Colon (tissue), 2 donors: ENCODE measurements around the gene RAB37.

Source experiments
- FAIRE-seq: peaks from 2 replicates; lab custom pipeline; 2012; peaks lifted over from hg19 to GRCh38; lab: Jason Lieb, UNC
- donor health status: control.
- donor health status: control.

Gene RAB37

DNA sequence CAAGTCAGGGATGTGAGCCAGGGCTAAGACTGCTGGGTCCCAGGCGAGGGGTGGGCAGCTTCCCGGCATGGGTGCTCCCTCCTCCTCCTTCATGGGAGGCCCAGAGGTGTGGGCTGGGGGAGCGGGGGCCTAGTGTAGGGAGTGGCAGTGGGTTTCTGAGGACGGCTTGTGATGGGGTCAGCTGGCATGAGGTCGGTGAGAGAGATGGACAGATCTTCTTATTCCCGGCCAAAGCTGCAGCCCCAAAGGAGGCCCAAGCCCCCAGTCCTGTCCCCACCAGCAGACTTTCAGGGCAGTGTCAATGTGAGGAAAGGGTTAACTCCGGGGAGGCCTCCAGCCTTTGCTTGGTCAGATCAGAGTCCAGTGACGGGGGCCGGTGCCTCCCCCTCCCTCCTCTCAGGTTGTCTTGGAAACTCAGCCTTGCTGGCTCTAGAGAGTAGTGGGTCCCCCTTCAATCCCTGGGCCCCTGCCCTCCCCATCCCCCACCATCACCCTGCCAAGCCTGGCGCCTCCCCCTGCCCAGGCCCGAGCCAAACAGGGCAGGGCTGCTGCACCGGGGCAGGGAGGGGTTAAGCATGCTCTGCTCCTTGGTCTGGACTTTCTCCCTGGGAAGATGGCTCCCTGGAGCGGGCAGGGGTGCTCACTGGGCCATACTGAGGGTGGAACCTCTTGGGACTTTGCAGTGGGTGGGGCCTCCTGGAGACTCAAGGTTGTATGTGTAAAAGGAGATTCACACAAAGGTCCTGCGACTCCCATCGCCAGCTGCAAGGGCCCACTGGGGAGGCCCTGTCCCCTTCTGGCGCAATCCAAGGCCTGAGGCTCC is 26.7 kb downstream of the RAB37 start:
- no peak for FAIRE-seq

DNA sequence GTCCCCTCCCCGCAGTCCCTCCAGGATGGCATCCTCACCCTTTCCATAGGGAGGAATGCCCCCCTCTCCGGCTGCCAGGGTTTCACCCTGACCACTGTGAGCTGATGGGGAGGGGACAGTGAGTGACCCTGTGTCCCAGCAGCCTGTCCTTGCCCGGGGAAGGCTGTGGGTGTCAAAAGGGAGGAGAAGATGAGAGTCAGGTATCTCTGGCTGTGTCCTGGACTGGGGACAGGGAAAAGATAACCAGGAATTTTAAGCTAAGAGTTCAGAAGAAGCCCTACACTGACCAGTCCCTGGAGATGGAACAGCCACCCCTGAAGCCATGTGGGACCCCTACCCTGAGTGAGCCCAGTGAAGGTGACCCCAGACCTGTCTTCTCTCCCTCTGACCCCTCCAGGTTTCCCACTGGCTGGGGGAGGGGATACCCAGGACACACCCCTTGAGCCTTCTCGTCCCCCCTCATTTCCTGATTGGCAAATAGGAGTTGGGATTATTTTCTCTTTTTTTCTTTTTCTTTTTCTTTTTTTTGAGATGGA is 27.8 kb downstream of the RAB37 start:
- no peak for FAIRE-seq

DNA sequence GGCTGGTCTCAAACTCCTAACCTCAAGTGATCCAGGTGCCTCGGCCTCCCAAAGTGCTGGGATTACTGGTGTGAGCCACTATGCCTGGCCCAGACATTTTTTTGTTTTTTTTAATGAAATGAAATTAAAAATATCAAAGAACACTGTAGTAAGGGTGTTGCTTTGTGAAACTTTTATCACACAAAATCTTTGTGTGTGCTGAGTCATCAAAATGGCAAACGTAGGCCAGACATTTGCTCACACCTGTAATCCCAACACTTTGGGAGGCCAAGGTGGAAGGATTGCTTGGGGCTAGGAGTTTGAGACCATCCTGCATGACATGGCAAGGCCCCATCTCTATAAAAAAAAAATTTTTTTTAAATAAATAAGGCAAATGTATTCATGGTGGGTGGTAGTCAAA is 29.4 kb downstream of the RAB37 start:
- FAIRE-seq, result no peak

DNA sequence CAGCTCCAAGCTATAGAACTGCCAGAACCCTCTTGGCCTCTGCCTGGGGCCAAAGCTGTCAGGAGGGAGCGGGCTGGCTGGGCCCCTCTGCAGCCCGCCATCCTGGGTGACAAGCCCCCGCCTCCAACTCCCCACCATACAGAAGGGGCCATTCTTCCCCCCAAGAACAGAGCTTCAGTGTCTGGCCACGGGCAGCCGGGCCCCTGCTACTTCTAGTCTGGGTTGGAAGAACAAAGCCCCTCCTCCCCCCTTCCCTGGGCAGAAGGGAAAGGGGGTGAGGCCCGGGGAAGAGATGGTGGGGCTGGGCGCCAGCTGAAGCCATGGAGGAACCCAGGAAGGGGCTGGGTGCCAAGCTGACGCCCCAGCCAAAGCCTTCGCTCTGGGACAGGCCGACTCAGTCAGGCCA is 30.1 kb downstream of the RAB37 start:
- no peak for FAIRE-seq

DNA sequence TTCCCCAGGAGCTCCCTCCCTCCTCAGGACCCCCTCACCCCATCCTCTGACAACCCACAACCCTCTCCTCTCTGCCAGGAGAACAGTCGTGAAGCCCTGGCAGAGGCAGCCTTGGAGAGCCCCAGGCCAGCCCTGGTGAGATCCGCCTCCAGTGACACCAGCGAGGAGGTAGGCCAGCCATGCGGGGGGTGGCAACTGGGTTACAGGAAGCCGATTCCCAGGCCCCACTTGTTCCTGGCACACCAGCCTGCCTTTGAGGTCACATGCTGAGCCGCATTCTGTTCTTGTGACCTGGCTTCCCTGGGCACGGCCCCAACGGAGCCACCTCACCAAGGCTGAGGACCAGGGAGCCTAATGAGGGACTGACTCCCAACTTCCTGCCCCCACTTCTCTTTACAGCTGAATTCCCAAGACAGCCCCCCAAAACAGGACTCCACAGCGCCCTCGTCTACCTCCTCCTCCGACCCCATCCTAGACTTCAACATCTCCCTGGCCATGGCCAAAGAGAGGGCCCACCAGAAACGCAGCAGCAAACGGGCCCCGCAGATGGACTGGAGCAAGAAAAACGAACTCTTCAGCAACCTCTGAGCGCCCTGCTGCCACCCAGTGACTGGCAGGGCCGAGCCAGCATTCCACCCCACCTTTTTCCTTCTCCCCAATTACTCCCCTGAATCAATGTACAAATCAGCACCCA is 31.2 kb downstream of the RAB37 start:
- FAIRE-seq, result no peak

DNA sequence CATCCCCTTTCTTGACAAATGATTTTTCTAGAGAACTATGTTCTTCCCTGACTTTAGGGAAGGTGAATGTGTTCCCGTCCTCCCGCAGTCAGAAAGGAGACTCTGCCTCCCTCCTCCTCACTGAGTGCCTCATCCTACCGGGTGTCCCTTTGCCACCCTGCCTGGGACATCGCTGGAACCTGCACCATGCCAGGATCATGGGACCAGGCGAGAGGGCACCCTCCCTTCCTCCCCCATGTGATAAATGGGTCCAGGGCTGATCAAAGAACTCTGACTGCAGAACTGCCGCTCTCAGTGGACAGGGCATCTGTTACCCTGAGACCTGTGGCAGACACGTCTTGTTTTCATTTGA is 31.7 kb downstream of the RAB37 start:
- no peak for FAIRE-seq

DNA sequence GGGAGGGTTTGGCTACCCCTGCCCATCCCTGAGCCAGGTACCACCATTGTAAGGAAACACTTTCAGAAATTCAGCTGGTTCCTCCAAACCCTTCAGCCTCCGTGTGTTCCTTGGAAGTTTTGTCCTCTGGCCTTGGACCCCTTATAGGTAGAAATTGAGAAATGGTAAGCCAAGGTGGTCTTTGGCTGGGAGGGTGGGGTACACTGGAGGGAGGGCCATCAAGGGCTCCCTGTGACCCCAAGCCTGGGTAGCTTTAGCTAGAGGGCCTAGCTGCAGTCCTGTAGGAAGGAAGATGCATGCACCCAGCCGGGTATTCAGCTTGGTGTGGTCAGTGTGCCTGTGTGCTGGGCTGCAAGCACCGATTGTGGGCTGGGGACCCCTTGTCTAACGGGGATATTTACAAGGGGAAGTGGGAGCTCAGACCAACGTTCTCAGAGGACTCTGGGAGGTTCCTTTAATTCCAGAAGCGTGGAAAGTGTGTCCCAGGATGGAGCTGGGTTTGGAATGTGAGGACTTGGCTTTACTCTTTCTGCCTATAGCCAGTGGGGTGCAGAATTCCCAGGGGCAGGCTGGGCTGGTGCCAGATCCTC is 32.3 kb downstream of the RAB37 start:
- FAIRE-seq, result no peak

DNA sequence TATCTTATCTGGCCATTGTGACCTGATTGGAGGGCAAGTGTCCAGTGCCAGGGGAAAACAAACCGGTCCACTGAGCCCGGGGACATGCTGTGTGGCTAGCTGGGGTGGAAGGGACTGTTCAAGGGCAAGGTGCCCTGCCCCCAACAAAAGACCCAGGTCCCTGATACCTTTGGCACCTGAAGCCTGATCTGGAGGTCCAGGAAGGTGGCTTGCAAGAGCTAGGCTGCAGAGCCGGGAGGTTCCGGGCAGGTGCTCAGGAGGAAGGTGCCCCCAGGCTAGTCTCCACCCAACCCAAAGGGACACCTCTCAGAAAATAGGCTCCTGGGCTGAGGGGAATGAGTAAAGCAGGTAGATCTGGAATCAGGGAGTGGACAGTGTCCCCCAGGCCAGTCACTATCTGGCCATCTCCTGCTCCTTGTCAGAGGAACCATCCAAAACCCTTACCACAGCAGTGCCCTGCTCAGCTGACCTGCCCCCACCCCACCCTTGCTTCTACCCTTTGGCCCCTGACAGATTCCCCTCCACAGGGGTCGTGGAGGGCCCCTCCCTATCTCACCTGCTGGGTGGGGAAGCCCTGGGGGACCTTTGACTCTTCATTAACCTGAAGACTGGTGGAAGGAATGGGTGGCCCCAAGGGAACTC is 32.9 kb downstream of the RAB37 start:
- FAIRE-seq, result no peak

DNA sequence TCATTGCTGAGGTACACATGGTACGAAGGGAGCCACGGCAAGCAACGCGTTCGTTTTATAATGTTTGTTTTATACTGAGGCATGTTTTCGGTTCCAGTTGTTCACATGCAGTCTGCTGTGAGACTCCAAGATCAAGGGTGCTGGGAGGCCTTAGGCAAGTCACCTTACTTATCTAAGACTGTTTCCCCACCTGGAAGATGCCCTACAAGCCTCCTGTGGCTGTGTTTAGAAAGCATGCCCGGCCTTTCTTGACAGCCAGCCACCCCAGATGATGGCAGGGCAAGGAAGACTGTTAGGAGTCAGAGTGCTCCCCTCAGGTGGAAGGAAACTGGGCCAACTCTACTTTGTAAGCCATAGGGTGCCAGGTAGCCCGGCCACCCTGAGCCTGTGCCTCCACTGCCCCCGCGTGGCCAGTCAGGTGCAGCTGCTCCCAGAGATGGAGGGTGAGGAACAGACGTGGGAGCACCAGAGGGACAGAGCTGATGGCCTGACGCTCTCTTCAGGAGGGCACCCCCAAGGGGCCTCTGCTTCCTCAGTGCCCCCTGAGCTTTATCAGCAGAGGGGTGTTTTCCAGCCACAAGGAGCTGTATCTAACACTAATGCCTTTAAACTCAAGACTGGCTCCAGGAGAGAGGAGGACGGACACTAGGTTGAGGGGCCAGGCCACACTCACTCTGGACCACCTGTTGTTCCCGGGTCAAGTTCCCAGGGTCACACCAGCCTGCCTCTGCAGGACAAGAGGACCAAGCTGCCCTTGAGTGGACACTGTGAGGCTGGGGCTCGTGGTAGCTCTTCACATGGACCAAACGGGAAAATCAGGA is 33.7 kb downstream of the RAB37 start:
- FAIRE-seq, result no peak

DNA sequence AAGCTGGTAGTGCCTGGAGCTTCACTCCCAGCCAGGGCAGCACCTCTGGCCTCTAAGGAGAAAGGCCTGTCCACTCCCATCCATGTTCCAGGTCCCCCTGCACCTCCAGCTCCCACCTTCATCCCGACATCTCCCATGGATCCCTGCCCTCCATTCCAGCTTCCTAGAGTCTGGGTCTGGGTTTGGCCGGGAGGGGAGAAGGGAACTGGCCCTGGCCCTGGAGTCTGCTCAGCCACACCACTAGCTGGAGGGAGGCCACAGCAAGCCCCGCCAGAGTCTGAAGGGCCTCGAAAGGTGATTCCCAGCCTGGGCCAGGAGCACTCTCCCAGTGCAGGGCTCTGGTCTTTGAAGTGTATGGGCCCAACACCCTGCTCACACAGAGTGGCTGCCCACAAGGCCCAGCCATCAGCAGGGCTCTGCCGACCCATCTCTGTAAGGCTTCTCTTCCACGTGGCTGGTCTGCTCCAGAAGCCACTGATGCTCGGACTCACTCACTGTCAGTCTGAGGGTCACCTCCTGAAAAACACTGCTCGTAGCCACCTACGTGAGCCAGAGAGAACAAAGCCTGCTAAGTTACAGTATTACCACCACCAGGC is 34.4 kb downstream of the RAB37 start:
- FAIRE-seq, result no peak

DNA sequence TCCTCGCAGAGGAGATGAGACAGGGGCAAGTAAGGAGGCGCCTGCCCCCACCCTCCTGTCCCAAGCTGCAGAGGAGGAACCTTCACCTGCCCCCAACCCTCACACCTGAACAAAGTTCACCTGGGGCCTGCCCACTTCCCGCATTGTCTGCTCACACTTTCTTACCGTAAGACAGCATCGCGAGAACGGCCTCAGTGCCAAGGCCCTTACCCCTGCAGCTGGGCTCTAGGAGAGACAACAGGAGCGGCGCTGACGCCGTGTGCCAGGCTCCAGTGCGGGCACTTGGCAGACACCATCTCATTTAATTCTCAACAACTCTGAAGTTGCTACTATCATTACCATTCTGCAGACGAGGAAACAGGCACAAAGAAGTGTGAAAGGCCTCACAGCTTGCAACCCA is 35.0 kb downstream of the RAB37 start:
- no peak for FAIRE-seq

DNA sequence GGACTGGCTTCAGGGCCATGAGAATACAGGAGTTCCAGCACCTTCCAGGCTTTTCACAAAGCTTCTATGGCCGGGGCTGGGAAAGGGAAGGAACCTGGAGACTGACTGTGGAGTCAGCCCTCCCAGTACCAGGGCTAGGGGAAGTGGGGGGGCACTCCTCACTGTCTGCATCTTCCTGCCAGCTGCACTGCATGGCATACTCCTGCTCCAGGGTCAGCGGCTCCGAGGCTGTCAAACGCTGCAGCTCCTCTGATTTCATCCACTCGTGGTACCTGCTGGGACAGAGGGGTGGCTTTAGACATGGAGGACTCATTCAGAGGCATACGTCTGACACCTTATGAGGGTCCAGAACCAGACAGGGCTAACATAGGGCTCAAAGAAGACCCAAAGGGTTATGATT is 36.4 kb downstream of the RAB37 start:
- FAIRE-seq, result no peak

DNA sequence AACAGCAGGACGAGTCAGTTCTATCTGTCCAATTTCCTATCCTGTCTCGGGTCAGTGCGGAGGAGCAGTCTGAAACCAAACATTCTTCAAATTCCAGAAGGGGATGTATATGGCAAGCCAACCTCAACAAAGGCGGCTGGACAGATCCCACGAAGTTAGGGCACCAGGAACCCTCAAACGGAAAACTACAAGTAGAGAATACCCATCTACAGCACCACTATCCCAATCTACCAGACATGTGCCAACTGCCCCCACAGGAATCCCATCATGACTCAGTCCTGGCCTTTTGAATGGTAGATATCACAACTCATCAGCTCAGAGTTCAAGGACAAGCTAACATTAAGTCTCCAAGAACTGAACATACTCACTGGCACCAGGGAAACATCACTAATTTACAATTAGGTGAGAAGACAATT is 36.8 kb downstream of the RAB37 start:
- FAIRE-seq, result no peak

DNA sequence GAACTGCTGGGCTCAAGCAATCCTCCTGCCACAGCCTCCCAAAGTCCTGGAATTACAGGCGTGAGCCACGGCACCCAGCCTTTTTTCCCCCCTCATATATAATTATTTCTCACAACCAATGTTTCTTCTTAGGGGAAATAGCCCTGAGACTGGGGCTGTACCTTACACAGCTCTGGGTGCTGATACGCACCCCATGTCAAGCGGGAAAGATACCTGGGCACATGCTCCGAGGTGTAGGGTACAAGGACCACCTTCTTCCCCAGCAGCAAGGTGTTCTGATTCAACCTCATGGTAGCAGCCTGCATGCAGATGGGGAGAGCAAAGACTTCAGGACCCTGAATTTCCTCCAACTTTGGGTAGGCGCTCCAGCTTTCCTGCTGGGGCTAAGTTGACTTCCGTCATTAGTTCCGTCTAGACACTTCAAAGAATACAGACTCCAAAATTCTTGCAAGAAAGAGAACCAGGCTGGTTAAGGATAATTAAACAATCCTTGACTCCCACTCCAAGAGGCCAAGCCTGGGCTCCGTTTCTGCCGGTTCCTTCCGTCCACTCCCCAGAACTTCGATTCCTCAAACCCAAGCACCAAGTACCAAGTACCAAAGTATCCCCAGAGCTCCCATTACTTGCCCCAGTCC is 38.5 kb downstream of the RAB37 start:
- no peak for FAIRE-seq

DNA sequence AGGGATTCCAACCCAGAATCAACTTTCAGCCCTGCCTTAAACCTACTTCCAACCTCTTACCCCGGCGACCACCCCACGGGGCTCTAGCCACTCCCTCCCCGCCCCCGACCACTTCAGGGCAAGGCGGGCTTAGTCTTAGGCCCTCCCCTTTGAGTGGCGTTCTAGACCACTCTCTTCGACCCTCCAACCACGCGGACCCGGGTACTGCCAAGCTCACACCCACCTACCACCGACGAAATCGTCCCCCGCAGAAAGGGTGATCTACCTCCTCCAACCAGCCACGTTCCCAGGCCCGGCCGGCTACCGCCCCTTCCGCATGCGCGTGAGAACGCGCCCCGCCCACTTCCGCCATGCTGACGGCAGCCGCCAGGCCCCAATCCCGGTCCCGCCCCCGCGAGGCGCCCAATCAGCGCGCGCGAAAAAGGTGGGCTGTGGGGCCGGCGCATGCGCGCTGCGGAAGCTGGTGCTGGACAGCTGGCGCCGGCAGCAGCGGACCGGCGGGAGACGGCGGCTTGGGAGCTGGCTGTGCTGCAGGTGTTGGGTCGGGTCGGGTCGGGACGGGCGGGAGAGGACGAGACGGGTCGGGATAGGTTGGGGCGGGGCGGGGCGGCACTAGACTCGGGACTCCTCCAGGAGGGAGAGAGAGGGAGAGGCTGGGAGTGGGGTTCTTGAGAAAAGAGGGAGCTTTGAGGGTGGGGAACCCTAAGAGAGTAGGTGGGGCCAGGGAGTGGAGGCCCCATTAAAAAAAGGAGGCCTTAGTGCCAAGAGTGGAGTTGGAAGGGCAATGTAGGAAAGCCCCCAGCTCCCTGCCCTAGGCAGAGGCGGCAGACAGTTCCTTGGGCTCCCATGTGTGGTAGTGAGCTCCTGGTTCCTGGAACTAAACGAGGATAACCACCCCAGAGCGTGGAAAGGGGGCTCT is 39.2 kb downstream of the RAB37 start, which contains the start of gene NAT9:
TSS of gene NAT9 (minus strand) at position 302 of the 919 bp plus-strand sequence. CDS start 647 bp downstream, outside the sequence.
- FAIRE-seq, result no peak

DNA sequence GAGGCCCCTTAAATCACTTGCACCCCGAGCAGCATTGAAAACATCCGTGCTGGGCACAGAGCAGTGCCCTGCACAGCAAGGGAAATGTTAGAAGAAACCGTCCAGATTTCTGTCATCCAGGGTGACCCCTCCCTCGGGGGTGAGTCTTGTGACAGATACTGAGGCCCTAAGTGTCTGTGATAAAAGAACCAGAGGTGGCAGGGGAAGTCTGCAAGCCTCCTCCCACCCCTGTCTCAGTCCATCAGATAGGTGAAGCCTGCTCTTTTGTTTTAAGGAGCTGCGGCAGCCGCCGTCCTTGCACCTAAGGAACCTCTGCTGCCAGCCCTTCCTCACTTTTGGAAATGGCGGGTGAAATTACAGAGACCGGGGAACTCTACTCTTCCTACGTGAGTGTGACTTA is 39.9 kb downstream of the RAB37 start:
- FAIRE-seq, result no peak

DNA sequence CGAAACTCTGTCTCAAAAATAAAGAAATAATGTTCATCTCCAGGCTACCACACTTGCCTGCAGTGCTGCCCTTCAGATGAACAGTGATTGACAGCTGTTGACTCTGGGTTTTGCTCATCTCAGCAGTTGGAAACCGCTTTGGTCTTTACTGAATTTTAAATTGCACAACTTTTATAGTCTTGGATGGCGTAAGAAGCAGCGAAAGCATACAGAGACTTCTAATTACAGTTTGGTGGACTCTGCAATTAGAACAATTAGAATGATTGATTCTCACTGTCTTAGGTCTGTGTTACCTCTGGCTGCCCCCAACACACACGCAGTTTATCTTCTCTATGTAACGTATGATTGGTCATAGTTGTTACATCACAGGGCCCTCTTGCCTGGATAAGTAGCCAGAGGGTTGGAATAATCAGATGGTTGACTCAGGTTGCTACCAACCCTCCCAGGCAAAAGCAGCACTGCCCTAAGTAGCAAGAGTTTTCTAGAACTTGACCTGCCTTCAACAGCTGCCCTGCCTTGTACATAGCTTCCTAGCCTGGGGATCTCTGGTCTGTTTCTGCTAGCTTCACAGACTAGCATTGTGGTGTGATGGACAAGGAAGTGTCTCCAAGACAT is 41.0 kb downstream of the RAB37 start:
- FAIRE-seq, result no peak

DNA sequence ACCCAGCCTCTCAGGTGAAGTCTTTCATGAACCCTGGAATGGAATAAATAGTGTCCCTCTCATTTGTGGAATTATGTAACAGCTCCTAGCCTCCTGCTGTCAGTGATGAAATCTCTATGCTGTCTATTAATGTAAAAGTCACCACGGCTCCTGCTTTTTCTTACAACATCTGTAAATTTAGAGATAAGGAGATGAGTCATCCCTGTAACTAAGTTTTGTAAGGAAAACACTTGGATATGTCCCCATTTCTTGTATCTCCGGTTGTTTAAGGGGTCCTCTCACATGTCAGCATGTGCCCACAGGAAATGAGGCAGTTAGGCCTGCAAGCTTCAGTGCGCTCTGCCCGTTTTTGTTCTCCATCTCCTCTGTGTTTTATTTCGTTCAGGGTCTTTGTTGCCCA is 41.9 kb downstream of the RAB37 start:
- no peak for FAIRE-seq

DNA sequence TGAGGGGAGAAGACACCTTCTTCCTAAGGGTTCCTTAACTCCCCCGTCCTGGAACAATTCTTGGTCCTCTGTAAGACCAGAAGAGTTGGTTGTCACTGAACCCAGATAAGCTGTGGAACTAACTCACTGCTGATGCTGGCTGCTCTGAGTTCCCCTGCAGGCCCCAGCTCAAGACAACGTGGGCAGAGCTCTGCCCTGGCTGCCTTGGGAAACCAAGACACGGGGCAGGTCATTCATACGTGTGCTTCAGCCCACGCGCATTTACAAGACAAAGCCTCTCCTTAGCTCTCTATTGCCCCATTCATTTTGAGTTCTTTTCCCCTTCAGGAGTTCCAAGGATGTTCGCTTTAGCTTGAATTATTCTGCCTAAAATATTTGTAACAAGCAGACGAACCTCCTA is 42.4 kb downstream of the RAB37 start:
- no peak for FAIRE-seq
